Peyer's patch (tissue), 4 donors: ENCODE data around the gene POU2F2. TPM values are rescaled to one million over a fixed set of nuclear protein-coding genes. Genes with fewer than 3 reads are reported as not detected.

Experiments used
- DNase-seq, 3 donors: peaks; one replicate each; pipeline ENCODE4 v3.0.0-alpha.2; 2017 to 2019
- H3K27ac ChIP-seq, 4 donors: fragments of 200-600 bp; sonication (generic); one replicate each; pipeline ENCODE4 v1.5.1; 2016 to 2019
- H3K27me3 ChIP-seq, 2 donors: fragments of 200-600 bp; sonication (generic); one replicate each; pipeline ENCODE4 v1.5.1; 2019
- H3K36me3 ChIP-seq, 3 donors: fragments of 200-600 bp; sonication (generic); one replicate each; pipeline ENCODE4 v1.5.1; 2016 to 2019
- H3K4me1 ChIP-seq, 4 donors: fragments of 200-600 bp; sonication (generic); one replicate each; pipeline ENCODE4 v1.5.1; 2016 to 2019
- H3K4me3 ChIP-seq, 4 donors: fragments of 200-600 bp; sonication (generic); 1 replicate in 3 of 4; 2 replicates in 1 of 4; pipeline ENCODE4 v1.5.1; 2016 to 2019; ENCODE audit warnings: mild to moderate bottlenecking in 1 of 4
- H3K9me3 ChIP-seq, 4 donors: fragments of 200-600 bp; sonication (generic); one replicate each; pipeline ENCODE4 v1.5.1; 2016 to 2019; ENCODE audit warnings: mild to moderate bottlenecking in 1 of 4
- POLR2A ChIP-seq, 2 donors: fragments of 450-650 bp; IDR thresholded peaks; one replicate each; pipeline ENCODE4 v1.5.1; 2017; ENCODE audit warnings: antibody characterized with exemption in 2 of 2, mild to moderate bottlenecking in 2 of 2, moderate library complexity in 2 of 2
- total RNA-seq, 4 donors: library from RNA; depleted of rRNA; stranded (reverse); fragments of >200 nt; gene quantifications; one replicate each; pipeline ENCODE4 v1.1.0, GENCODE V29; 2016
- TF ChIP-seq, protein P1 (sequence below), 6 experiments: fragments of 450-650 bp in 4 of 6; fragments of 200-600 bp in 2 of 6; sonication (generic) in 1 of 6; IDR thresholded peaks; one replicate each; pipeline ENCODE4 v1.5.1; 2017 to 2019; ENCODE audit warnings: antibody characterized with exemption in 6 of 6, mild to moderate bottlenecking in 3 of 6, moderate library complexity in 1 of 6

Gene POU2F2
- total RNA-seq, 4 donors from 2014 or later: 0.88 to 30.5 (median 3.2) TPM

DNA sequence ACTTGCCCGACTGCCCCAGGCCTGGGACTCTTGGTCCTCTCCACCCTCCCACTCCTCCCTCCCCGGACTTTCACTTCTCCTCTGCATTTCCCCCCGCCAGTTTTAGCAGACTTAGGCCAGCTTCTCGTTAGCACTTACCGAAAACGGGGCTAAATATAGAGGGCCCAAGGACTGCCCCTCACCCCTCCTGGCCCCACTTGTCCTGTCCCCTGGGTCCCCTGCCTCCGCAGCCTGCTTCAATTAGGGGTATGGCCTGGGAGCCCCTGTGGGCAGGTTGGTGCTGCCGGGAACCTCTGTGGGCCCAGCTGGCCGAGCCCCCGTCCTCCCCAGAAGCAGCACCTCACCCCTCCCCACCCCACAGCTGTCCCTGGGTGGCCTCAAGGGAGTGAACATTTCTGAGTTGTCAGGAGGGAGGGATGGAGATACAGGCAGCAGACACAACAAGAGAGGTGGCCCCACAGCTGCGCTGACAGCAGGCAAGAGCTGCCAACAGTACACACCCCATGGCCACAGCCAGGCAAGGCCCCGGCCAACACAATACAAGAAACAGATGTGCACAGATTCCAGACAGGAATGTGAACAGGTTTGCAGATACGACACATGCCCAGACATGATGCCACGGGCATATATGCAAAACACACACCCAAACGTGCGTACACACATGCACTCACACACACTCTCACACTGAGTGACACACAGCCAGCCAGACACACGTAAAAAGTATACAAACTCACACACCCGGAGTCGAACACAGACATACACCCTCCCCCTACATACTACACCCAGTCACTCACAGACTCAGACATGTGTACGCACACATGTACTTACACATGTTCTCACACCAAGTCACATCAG is 2.6 kb downstream of the POU2F2 start:
- Histone ChIP-seq H3K4me3 (peak overlapping the region in 2 of 4 donors; percentile 41 to 56), H3K27ac (peak overlapping the region in 3 of 4 donors; percentile 19 to 88 (median 49)), H3K27me3 (no peaks in the 10 kb centered on the region), H3K36me3 (no peaks in the 10 kb centered on the region), H3K9me3 (no peaks in the 10 kb centered on the region), H3K4me1 (peaks cover 4 to 18% (median 6%) of the 10 kb centered on the region in 4 donors)
- no peak for TF ChIP-seq POLR2A (IDR thresholded peaks at IDR 0.05)
- TF ChIP-seq, protein P1, sequence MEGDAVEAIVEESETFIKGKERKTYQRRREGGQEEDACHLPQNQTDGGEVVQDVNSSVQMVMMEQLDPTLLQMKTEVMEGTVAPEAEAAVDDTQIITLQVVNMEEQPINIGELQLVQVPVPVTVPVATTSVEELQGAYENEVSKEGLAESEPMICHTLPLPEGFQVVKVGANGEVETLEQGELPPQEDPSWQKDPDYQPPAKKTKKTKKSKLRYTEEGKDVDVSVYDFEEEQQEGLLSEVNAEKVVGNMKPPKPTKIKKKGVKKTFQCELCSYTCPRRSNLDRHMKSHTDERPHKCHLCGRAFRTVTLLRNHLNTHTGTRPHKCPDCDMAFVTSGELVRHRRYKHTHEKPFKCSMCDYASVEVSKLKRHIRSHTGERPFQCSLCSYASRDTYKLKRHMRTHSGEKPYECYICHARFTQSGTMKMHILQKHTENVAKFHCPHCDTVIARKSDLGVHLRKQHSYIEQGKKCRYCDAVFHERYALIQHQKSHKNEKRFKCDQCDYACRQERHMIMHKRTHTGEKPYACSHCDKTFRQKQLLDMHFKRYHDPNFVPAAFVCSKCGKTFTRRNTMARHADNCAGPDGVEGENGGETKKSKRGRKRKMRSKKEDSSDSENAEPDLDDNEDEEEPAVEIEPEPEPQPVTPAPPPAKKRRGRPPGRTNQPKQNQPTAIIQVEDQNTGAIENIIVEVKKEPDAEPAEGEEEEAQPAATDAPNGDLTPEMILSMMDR (IDR thresholded peaks at IDR 0.05): no peak
- DNase-seq: peak in 2 of 3 donors; percentile 91 to 93

DNA sequence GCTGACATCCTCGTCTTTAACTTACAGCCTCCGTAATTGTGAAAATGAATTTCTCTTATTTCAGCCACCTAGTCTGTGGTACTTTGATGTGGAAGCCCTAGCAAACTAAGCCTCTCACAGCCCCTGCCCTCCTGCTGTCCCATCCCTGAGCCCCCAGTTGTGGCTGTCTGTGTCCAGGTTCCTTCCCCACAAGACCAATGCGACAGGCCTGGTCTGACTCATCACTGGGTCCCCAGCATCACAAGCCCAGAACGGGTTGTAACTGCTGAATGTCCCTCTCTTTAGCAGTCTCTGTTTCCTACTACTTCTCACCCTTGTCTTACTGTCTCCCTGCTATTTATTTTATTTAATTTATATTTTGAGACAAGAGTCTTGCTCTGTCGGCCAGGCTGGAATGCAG is 5.7 kb downstream of the POU2F2 start:
- no peak for TF ChIP-seq POLR2A (IDR thresholded peaks at IDR 0.05)
- TF ChIP-seq, protein P1 (IDR thresholded peaks at IDR 0.05): no peak
- H3K27me3 ChIP-seq: no peaks in the 10 kb centered on the region
- H3K4me3 ChIP-seq: no peak overlapping the region
- no peak for DNase-seq
- peak overlapping the region in 1 of 4 donors; percentile 18 for H3K27ac ChIP-seq
- H3K36me3 ChIP-seq: no peaks in the 10 kb centered on the region
- H3K9me3 ChIP-seq: no peaks in the 10 kb centered on the region
- H3K4me1 ChIP-seq: peaks cover 0 to 35% (median 18%) of the 10 kb centered on the region in 4 donors

DNA sequence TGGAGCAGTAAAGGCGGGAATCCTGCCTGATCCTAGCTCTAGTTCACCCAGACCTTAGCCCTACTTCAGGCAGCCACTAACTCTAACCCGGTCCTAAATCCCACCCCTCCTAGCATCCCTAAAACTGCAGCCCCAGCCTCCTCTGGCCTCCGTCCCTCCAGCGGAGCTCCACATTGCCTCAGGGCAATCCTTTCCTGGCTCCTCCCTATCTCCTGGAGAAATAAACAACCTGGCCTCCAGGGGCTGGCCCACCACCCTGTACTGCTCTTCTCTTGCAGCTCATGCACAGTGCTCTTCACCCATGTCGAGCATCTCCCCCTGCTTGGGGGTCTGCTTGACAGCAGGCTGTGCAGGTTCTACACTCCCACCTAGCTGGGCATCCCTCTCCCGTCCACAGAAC is 6.7 kb downstream of the POU2F2 start:
- peak overlapping the region in 1 of 4 donors; percentile 18 for H3K27ac ChIP-seq
- H3K9me3 ChIP-seq: no peaks in the 10 kb centered on the region
- H3K4me1 ChIP-seq: peaks cover 0 to 40% (median 23%) of the 10 kb centered on the region in 4 donors
- DNase-seq: no peak
- no peak for TF ChIP-seq POLR2A (IDR thresholded peaks at IDR 0.05)
- TF ChIP-seq, protein P1 (IDR thresholded peaks at IDR 0.05): no peak
- no peaks in the 10 kb centered on the region for H3K27me3 ChIP-seq
- H3K36me3 ChIP-seq: no peaks in the 10 kb centered on the region
- H3K4me3 ChIP-seq: no peak overlapping the region

DNA sequence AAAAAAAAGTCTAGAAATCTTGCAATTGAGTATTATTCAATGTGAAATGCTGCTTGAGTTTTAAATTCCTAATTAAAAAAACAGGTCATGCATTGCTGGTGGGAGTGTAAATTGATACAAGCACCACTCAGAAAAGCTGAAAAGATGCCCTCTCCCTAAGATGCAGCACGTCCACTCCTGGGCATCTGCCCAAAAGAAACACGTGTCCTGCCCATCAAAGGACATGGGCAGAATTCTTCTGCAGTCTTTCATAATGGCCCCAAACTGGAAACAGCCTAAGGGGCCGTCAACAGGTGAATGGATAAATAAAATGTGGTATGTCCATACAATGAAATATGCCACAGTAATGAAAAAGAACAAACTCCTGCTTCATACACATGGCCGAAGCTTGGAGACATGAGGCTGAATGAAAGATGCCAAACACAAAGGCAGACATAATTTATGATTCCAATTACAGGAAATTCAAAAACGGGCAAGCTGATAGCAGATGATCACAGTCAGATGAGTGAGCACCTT is 7.8 kb downstream of the POU2F2 start:
- Histone ChIP-seq H3K4me3 (no peak overlapping the region), H3K36me3 (no peaks in the 10 kb centered on the region), H3K4me1 (peaks cover 0 to 40% (median 23%) of the 10 kb centered on the region in 4 donors), H3K27me3 (no peaks in the 10 kb centered on the region), H3K27ac (peak overlapping the region in 1 of 4 donors; percentile 85), H3K9me3 (no peaks in the 10 kb centered on the region)
- TF ChIP-seq POLR2A (IDR thresholded peaks at IDR 0.05): no peak
- TF ChIP-seq, protein P1 (IDR thresholded peaks at IDR 0.05): no peak
- DNase-seq: no peak

DNA sequence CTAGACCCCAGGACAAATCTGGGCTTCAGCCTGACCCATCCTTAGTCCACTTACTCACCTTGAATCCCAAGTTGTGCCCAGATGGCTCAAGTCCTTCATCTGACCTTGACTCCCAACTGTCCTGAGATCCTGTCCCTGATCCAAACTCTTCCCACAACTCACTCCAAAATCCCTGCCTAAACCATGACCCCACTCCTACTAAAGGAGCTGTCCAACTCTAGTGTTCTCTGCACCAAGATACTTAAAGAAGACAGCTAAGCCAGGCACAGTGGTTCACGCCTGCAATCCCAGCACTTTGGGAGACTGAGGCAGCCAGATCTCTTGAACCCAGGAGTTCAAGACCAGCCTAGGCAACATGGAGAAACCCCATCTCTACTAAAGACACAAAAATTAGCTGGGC is 8.5 kb downstream of the POU2F2 start:
- no peak for TF ChIP-seq POLR2A (IDR thresholded peaks at IDR 0.05)
- TF ChIP-seq, protein P1 (IDR thresholded peaks at IDR 0.05): no peak
- Histone ChIP-seq H3K4me3 (no peak overlapping the region), H3K27me3 (no peaks in the 10 kb centered on the region), H3K36me3 (no peaks in the 10 kb centered on the region), H3K4me1 (peaks cover 0 to 40% (median 23%) of the 10 kb centered on the region in 4 donors), H3K9me3 (no peaks in the 10 kb centered on the region), H3K27ac (peak overlapping the region in 3 of 4 donors; percentile 48 to 85 (median 63))
- DNase-seq: no peak
